ENCODE data around the gene FGF4.

FGF4 gene

DNA sequence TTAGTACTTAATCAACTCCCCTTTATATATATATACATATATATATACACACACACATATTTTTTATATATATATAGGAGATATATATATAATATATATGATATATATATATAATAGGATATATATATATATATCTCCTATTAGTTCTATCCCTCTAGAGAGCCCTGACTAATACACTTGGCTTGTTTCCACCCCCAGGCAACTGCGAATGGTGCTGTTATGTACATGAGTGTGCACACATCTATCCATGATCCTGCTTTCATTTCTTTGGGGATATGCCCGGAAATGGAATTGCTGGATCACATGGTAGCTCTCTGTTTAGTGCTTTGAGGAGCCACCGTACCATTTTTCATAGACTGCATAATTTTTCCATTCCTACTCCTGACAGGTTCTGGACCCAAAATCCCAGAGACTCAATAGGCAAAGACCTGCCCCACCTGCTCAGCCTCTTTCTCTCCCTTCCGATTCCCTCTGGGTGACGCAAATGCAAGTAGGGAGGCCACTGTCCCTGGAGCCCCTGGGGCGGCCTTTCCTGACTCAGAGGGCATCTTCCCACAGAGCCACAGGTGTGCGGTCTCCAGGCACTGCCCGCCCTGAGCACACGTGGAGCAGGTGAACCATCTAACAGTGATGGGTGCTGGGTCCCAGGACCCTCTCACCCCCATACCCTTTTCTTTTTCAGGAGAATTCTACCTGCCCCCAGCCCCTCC lies 32.1 kb upstream of the FGF4 start:
- no peak for DNase-seq

DNA sequence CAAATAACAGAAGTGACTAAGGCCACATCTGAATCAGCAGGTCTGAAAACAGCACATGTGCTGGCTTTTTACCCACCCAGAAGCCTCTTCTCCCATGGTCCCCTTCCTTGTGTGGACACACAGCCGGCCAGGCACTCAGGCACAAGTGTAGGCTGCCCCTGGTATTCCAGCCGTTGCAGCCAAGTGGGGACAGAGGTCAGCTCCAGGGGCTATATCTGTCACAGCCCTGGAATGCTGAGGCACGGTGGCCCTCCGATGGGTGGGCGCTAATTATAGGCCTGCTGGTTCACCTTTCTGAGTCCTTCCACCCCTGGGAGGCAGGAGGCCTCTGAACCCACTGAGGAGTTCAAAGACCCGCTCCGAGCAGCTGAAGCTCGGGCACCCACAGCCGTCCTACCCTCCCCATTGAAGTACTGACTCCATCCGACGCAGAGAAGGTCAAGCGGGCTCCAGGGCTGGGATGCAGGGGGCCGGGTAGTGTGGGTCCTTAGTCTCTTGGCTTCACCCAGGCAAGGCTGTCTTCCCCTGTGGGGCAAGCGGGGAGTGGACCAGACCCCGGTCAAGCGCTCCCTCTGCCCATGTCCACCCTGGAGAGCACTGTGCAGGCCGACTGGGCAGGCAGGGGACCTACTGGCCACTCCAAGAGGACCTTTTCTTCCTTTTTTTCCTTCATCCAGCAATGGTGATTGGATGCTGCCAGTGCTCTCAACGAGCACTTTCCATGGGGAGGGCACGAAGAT lies 29.8 kb upstream of the FGF4 start:
- DNase-seq = no peak

DNA sequence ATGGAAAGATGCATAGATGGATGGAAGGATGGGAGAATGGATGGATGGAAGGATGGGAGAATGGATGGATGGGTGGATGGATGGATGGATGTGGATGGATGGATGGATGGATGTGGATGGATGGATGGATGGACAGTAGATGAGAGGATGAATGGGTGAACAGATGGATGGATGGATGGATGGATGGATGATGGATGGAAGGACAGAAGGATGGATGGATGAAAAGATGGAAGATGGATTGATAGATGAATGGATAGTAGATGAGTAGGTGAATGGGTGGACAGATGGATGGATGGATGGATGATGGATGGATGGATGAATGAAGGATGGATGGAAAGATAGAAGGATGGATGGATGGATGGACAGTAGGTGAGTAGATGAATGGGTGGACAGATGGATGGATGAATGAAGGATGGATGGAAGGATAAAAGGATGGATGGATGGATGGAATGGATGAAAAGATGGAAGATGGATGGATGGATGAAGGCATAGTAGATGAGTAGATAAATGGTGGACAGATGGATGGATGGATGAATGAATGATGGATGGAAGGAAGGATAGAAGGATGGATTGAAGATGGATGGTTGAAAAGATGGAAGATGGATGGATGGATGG lies 28.6 kb upstream of the FGF4 start:
- DNase-seq = no peak

DNA sequence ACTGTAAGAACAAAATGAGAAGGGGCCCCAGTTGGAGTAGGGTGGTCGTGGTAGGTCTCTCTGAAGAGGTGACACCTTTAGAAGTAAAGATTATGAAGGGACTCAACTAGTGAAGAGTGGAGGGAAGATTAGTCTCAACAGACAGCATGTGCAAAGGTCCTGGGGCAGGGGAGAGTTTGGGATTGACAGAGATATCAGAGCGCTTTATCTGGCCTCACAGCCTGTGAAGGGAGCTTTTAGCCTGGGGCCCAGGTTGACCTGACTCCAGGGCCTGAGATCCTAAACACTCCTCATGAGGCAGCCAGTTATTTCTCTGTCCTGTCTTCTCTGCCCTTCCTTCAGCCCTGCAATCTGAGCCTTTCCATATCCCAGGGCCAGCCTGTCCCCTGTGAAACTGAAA lies 27.9 kb upstream of the FGF4 start:
- no peak for DNase-seq

DNA sequence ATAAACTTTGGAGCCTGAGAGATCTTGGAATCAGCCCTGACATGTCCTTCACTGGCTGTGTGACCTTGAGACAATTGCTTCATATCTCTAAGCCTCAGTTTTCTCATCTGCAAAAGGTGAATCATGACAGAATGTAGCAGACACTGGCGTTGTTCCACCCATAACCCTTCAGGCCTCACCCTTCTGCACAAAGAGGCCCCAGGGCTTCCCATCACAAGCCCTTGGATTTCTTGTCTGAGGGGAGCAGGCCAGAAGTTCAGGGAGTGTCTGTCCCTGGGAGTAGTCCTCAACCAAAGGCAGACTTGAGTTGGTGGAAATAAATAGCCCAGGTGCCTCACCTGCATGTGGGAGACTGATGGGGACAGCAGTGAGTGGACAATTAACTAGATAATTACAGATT lies 27.4 kb upstream of the FGF4 start:
- DNase-seq = no peak

DNA sequence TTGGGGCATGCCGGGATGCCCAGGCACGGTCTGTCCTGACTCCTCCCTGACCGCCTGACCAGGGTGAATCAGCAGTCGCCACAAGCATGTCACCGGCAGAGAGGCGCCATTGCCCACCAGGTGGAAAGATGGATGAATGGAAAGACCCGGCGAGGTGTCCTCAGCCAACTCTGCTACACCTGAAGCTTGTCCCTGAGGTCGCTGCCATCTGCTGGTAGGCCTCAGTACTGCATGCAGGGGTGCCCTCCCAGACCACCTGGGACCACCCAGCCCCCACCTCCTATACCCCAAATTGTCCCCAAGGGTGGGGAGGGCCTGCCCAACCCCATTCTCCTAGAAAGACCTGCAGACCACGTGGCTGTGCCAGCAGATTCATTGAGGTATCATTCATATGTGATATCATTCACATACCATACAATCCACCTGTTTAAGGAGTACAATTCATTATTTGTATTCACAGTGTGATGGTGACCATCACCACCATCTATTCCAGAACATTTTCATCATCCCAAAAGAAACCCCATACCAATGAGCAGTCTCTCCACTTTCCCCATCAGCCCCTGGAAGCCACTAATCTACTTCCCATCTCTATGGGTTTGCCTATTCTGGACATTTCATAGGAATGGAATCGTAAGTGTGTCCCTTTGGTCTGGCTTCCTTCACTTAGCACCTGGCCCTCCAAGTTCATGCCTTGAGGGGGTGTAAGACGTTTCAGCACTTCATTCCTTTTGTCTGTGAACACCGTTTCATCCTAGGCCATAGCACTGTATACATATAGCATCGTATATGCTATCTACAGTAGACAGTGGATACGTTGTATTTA lies 26.6 kb upstream of the FGF4 start:
- DNase-seq = no peak

DNA sequence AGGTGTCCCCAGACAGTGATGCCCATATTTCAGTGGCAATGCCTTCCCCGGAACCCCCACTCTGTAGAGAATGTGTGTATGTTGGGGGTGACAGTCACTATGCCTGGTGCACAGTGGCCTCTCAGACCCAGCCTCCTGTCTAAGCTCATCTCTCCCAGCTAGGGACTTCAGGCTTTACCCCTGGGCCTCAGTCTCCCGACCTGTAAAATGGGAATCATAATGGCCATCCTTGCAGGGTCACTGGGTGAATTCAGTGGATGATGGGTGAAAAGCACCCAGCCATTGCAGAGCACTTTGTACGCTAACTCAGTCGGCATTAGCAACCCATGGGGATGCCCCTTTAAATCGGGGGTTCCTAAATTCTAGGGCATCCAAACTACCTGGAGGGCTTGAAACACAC lies 25.1 kb upstream of the FGF4 start:
- no peak for DNase-seq

DNA sequence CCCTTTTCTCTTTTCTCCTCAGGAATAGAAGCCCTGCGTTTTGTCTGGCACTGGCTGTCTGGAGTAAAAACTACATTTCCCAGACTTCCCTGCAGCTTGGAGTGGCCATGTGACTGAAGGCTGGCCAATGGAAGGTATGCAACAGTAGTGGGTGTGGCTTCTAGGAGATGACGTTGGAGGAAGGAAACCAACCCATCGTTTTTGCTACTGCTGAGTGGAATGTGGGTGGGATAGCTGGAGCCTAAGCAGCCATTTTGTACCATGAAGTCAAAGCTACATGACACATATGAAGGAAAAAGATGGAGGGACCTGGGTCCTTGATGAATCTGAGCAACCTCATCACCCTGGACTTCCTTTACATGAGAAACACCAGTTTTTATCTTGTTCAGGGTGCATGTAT lies 24.4 kb upstream of the FGF4 start:
- no peak for DNase-seq

DNA sequence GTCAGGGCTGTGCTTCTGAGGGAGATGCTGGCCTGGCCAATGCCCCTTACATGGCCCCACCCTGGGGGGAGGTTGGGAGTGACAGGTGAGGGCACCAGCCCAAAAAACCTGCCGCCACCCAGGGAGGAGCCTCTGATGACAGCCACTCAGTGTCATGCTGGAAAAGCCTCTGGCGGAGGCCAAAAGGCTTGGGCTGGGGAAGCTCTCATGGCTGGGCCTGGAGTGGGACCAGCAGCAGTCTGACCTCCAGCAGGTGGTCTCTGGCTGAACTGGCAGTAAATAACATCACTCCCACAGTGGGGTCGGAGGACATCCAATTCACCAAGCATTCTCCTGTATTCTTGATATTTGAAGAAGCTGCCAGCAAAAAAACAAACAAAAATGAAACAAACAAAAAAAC lies 24.0 kb upstream of the FGF4 start:
- DNase-seq = no peak

DNA sequence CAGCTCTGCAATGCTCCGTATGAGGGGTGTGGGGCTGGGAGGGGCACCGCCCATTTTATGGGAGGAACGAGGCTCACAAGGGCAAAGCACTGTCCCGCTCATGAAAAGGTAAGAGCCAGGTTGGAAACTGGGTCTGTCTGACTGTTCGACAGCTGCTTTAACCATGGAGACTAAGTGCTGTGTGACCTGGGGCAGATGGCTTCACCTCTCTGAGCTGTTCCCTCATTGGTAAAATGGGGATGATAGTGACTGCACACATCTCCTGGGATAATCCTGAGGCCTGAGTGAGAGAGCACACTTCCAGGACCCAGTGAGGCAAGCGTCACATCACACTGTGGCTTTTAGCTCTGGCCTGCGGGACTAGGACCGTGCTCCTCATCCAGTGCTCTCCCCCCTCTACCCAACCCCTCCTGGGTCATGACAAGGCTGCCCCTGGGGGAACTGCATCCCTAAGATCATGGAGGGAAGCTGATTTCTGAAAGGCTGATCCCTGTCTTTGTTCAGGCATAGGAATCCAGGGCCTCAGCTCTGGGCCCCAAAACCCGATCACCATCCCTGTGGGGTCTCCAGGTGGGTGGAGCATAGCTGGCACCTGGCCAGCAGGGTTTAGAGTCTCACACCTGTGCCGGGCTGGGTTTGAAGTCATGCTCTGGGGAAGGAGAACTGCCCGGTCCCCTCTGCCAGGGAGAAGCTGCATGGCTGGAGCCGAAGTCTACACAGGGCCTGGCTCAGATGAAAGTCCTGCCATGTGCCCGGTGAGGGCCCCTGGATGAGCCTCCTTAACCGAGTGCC lies 22.8 kb upstream of the FGF4 start:
- DNase-seq = no peak

DNA sequence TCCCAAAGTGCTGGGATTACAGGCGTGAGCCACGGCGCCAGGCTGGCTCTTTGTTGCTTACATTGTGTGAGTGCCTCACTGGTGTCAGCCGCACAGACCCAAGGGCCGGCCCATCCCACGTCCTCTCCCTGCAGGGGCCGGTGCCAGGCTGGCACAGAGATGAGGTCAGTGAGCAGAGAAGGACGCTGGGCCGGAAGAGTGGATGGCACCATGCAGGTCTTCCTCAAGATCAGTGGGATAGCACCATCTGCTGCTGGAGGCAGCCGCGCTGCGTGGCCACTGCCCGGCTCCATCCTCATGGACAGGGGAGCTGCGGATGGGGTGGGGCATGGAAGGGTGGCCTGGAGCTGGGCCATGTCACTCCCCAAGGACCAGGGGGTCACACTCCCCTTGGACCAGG lies 22.0 kb upstream of the FGF4 start:
- DNase-seq = no peak

DNA sequence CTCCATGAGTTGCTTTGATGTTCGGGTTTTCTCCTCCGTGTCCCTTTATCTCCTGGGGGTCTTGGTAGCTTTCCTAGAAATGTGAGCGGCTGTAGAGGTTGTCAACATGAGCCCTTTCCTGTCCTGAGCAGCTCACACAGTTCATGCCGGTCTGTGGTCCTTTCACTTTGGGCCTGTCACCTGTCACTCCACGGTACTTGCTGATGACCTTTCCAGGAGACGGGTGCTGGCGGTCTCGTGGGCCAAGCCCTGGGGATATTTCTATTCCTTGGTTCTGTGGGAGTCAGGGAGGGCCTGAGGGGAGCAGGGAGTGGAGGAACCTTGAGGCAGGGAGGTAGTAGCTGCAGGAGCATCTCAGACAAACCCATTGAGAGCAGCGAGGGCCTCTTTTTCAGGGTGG lies 20.9 kb upstream of the FGF4 start:
- no peak for DNase-seq

DNA sequence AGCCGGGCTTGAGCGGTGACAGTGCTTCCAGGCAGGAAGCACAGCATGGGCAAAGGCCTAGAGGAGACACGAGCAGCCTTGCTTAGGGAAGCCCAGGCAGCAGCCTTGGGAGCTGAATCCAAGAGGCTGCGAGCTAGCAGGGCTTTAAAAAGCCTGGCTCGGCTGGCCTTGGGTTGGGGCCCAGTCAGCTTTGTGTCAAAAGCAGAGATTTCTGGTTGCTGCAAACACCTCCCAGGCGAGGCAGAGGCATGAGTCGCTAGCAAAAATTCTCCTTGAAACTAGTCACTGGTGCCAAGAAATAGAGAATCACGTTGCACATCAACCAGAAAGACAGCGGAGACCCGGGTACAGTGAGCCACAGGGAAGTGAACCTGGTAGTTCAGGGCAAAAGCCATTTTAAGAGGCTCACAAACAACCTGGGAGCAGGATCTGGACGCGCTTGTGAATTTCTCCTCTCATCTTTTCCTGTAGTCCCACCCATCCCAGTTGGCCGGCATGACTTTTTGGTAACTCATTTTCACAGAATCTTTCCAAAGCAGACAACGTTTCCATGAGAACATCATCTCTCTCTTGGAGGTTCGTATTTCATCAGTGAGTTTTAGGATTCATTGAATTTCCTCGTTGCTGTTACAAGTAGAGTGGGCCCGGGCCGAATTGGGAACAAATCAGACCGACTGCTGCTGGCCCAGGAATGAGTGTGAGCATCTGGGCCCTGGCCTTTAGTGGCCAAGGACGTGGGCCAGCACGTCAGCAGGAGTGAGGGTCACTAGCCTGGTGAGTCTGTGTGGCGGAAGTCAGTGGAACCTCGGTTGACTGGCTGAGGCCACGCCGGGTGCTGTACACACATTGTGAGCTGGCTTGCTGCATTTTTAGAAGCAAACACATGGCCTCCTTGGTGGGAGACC lies 16.4 kb upstream of the FGF4 start:
- no peak for DNase-seq

DNA sequence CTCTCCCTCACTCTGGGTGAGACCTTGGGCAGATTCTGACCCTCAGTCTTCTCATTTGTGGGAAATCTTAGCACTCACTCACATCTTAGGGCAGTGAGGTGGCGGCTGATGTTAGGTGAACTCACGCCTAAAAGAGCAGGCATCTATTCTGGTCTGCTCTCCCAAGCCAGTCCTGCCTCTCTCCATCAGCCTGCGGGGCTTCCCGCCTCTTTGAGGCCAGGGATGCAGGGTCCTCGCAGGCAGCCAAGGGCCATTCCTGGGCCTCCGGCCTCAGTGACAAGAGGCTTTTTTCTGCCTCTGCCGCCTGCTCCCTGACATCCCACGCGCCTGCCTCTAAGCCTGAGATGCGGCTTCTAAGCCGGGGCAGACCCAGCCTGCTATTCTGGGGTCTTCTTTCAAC lies 13.8 kb upstream of the FGF4 start:
- DNase-seq = no peak

DNA sequence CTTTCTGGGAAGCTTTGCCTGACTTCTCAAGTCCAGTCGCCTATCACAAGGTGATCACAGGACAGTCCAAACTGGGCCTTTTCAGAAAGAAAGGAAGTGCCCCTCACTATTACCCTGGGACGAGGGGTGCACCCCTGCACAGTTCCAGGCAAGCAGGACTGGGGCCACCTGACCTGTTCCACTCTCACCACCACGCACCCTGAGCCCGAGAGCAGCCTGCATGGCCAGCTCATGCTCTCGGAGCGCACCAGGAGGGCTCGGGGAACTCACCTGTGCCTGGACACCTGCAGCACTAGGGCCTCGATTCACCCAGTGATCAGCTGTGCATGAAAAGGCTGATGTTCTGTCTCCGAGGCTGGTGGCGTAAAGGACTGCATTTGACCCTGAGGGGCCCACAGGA lies 12.8 kb upstream of the FGF4 start:
- DNase-seq = no peak

DNA sequence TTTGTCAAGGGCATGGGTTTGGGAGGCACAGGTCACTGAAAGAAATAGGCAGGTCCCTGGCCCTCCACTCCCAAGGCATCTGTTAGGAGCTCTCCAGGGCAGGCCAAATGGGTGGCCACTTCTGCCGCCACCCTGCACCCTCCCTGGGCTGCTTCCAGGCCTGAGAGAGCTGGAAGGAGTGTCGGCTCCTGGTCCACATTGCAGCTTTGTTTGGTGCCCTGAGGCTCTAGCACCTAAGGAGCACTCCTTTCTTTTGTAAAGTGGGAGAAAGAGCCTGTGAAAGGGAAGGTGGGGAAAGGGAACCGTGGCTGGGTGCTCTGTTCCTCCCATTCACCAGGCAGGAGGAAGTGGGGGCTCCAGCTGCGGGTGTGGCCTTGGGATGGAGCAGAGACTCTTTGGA lies 12.3 kb upstream of the FGF4 start:
- no peak for DNase-seq

DNA sequence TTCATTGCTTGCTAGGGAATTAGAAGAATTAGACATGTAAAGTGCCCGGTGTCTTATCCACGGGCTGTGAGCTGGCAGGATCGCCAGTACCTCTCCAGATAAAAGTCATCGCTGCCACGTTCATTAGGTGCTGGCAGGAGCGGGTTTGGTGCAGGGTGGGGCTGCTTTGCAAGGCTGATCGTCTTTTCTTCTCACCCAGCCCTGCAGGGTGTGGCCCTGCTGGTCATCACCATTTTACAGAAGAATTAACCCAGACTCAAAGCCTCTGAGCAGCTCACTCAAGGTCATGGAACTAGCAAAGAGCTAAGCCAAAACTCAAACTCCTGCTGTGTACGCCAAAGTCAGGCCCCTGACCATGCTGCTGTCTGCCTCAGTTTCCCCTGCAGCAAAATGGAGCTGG lies 6.1 kb upstream of the FGF4 start:
- no peak for DNase-seq

DNA sequence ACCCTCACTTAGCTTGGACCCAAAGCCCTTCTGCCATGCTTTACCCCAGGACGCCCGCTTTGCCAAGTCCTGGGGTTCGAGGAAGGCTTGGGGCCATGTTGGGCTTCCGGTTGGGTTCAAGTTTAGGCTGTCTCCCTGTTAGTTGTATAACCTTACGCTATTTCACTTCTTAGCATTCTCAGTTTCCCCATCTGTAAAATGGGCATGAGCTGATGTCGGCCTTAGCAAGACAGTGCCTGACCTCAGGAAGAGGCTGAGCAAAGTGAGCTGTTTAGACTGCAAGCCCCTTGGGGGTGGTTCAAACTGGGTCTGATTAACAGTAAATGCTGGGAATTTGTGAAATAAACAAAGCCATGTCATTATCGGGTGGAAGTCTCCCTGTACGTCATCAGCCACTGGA lies 3.2 kb upstream of the FGF4 start:
- DNase-seq = no peak

DNA sequence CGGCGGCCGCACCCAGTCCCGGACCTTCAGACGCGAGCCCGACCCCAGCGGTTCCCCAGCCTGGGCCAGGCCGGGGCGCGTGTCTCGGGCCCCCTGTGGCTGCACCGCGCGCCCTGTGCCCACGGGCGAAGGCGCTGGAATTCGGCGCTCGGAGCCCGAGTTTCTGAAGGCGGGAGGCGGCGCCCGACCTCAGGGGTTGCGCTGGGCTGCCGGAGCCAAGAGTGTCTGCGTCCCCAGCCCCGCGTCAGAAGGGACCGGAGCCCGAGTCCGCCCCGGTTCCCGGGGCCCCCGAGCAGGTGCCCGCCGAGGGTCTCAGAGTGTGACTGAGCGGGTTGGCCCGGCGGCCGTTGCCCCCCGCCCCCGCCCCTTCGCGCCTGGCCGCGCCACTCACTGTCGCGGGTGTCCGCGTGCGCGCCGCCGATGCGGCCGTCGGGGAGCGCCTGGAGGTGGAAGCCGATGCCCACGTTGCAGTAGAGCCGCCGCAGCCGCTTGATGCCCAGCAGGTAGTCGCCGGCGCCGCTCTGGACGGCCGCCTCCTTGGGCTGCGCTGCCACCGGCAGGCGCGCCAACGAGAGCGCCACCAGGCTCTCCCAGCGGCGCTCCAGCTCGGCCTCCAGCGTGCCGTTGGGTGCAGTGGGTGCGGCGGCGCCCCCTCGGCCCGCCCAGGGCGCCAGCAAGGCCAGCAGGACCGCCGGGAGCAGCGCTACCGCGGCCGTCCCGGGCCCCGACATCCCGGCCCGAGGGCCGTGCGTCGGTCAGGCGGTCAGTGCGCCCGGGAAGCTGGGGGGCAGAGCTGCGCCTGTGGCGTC lies 583 bp downstream of the FGF4 start:
- DNase-seq = no peak

DNA sequence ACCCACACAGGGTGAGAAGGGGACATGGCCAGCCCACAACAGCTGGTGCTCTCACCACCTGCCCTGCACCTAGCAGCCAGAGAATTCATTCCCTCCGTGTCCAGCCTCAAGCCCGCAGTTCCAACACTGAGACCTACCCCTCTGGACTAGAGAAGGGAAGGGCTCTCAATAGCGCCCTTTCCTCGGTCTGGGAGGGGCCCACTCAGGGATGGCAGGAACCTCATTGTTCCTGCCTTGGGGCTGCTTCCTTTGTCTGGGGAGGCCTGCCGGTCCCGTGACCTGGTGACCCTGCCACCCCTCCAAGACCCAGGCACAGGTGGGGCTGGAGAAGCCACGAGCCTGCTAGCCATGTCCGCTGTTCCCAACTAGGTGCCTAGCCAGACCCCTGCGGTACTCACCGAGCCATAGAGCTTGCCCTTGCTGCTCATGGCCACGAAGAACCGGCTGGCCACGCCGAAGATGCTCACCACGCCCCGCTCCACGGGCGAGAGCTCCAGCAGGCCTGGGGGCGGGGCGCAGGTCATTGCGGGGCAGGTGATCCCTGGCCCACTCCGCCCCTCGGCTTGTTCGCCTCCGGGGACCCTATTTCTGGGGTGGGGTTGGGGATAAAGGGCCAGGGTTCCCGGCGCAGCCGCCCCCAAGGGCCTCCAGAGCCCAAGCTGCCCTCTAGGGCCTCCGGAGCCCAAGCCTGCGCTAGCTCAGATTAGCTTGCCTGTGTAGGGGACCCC lies 1.4 kb downstream of the FGF4 start:
- DNase-seq = no peak
